Measurements from ENCODE around the gene TMEM212. TPM values are rescaled to one million over a fixed set of nuclear protein-coding genes. Genes with fewer than 3 reads are reported as not detected.

TMEM212 gene
- total RNA-seq, 2 donors from 2014 or later, result not detected

- no peak overlapping the region for H3K4me3 ChIP-seq (ENCODE audit: low read length)
- no peaks in the 10 kb centered on the region for H3K9me3 ChIP-seq (ENCODE audit: control insufficient read depth, low read length)
- Mint-ChIP-seq H3K4me1 (peaks cover 29% of the 10 kb centered on the region), H3K27me3 (ENCODE audit: insufficient read depth) (peaks cover 42% of the 10 kb centered on the region), H3K36me3 (ENCODE audit: low read depth) (no peaks in the 10 kb centered on the region), H3K27ac (no peak overlapping the region), H3K9me3 (no peaks in the 10 kb centered on the region), H3K4me3 (no peak overlapping the region)
- no peak overlapping the region for H3K9ac ChIP-seq (ENCODE audit: extremely low read depth, low read length, poor library complexity, severe bottlenecking)
- WGBS, 2 experiments (ENCODE audit: insufficient coverage in 1 of 2, insufficient read length in 1 of 2), result 73 to 87% methylated on average over 3 to 4 of the region's 4 CpGs
- peaks cover 28% of the 10 kb centered on the region for H3K27me3 ChIP-seq (ENCODE audit: control insufficient read depth, insufficient read depth, low read length, poor library complexity, severe bottlenecking)
- TF ChIP-seq CTCF (conservative IDR thresholded peaks at IDR 0.05), result no peak
- H3K4me1 ChIP-seq (ENCODE audit: control insufficient read depth, insufficient read depth, low read length), result no peaks in the 10 kb centered on the region
- DNase-seq, result no peak
- no peaks in the 10 kb centered on the region for H3K36me3 ChIP-seq (ENCODE audit: control insufficient read depth, insufficient read depth, low read length)
- peak overlapping the region; percentile 3 for H3K27ac ChIP-seq (ENCODE audit: low read depth, low read length)
Measured at GRCh38 chr3:171878461-171879225, 35.5 kb downstream of the TMEM212 start.

- no peak overlapping the region for H3K4me3 ChIP-seq (ENCODE audit: low read length)
- Mint-ChIP-seq H3K9me3 (no peaks in the 10 kb centered on the region), H3K27ac (no peak overlapping the region), H3K4me3 (no peak overlapping the region), H3K4me1 (peaks cover 29% of the 10 kb centered on the region), H3K27me3 (ENCODE audit: insufficient read depth) (peaks cover 50% of the 10 kb centered on the region), H3K36me3 (ENCODE audit: low read depth) (no peaks in the 10 kb centered on the region)
- H3K36me3 ChIP-seq (ENCODE audit: control insufficient read depth, insufficient read depth, low read length), result no peaks in the 10 kb centered on the region
- H3K9ac ChIP-seq (ENCODE audit: extremely low read depth, low read length, poor library complexity, severe bottlenecking), result no peak overlapping the region
- TF ChIP-seq CTCF (conservative IDR thresholded peaks at IDR 0.05), result no peak
- no peaks in the 10 kb centered on the region for H3K4me1 ChIP-seq (ENCODE audit: control insufficient read depth, insufficient read depth, low read length)
- peaks cover 36% of the 10 kb centered on the region for H3K27me3 ChIP-seq (ENCODE audit: control insufficient read depth, insufficient read depth, low read length, poor library complexity, severe bottlenecking)
- DNase-seq, result no peak
- no peak overlapping the region for H3K27ac ChIP-seq (ENCODE audit: low read depth, low read length)
- 89 to 96% methylated on average over 3 of the region's 3 CpGs for WGBS, 2 experiments (ENCODE audit: insufficient coverage in 1 of 2, insufficient read length in 1 of 2)
- no peaks in the 10 kb centered on the region for H3K9me3 ChIP-seq (ENCODE audit: control insufficient read depth, low read length)
Measured at GRCh38 chr3:171879472-171879871, 36.3 kb downstream of the TMEM212 start.

GRCh38 chr3:171880101-171880870 lies 37.1 kb downstream of the TMEM212 start:
- DNase-seq, result no peak
- Mint-ChIP-seq H3K27ac (no peak overlapping the region), H3K4me1 (peaks cover 29% of the 10 kb centered on the region), H3K9me3 (no peaks in the 10 kb centered on the region), H3K4me3 (no peak overlapping the region), H3K36me3 (ENCODE audit: low read depth) (no peaks in the 10 kb centered on the region), H3K27me3 (ENCODE audit: insufficient read depth) (peaks cover 58% of the 10 kb centered on the region)
- Histone ChIP-seq H3K9ac (ENCODE audit: extremely low read depth, low read length, poor library complexity, severe bottlenecking) (no peak overlapping the region), H3K27ac (ENCODE audit: low read depth, low read length) (no peak overlapping the region), H3K9me3 (ENCODE audit: control insufficient read depth, low read length) (no peaks in the 10 kb centered on the region), H3K36me3 (ENCODE audit: control insufficient read depth, insufficient read depth, low read length) (no peaks in the 10 kb centered on the region), H3K4me3 (ENCODE audit: low read length) (no peak overlapping the region), H3K4me1 (ENCODE audit: control insufficient read depth, insufficient read depth, low read length) (no peaks in the 10 kb centered on the region), H3K27me3 (ENCODE audit: control insufficient read depth, insufficient read depth, low read length, poor library complexity, severe bottlenecking) (peaks cover 43% of the 10 kb centered on the region)
- TF ChIP-seq CTCF (conservative IDR thresholded peaks at IDR 0.05), result no peak
- WGBS, 2 experiments (ENCODE audit: insufficient coverage in 1 of 2, insufficient read length in 1 of 2), result 96% methylated on average over 2 of the region's 4 CpGs; no CpG with 5 or more reads in 1 of the 2 experiments

All from endodermal cell (in vitro differentiated cells).